Stomach (tissue), 4 donors: Measurements from ENCODE around the gene BTF3L4.

Source experiments
- EP300 ChIP-seq: sonication (generic); formaldehyde crosslinking; IDR thresholded peaks from one replicate; pipeline ENCODE4 v1.6.1; 2017; ENCODE audit warnings: antibody characterized with exemption
- POLR2A ChIP-seq, 4 donors: fragments of 450-650 bp; IDR thresholded peaks; one replicate each; pipeline ENCODE4 v1.6.1; 2016; ENCODE audit warnings: antibody characterized with exemption in 4 of 4, control low read depth in 2 of 4, mild to moderate bottlenecking in 1 of 4, moderate library complexity in 1 of 4
- TF ChIP-seq, protein P1 (sequence below), 7 experiments: fragments of 450-650 bp in 4 of 7; fragments of 200-600 bp in 3 of 7; sonication (generic) in 3 of 7; IDR thresholded peaks; one replicate each; pipeline ENCODE4 v1.5.1; 2016 to 2019; ENCODE audit warnings: antibody characterized with exemption in 7 of 7, control low read depth in 2 of 7, mild to moderate bottlenecking in 1 of 7

DNA sequence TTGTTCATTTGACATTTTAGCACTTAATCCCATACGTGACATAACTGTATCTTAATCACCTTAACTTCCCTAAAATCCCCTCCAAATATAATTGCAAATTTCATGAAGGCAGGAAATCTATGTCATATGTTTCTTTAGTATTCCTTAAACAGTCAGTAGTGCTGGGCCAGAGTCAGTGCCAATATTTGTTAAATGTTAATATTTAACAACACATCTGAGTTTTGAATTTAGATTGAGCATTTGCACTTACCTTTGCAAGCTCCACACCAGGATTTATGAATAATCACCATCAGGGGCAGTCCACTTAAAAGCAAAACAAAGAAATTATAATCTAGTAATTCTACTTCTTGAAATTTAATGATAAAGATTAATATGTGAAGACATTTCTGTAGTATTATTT is 27.8 kb upstream of the BTF3L4 start:
- TF ChIP-seq POLR2A (IDR thresholded peaks at IDR 0.05) (no peak), EP300 (no peak)
- TF ChIP-seq, protein P1, sequence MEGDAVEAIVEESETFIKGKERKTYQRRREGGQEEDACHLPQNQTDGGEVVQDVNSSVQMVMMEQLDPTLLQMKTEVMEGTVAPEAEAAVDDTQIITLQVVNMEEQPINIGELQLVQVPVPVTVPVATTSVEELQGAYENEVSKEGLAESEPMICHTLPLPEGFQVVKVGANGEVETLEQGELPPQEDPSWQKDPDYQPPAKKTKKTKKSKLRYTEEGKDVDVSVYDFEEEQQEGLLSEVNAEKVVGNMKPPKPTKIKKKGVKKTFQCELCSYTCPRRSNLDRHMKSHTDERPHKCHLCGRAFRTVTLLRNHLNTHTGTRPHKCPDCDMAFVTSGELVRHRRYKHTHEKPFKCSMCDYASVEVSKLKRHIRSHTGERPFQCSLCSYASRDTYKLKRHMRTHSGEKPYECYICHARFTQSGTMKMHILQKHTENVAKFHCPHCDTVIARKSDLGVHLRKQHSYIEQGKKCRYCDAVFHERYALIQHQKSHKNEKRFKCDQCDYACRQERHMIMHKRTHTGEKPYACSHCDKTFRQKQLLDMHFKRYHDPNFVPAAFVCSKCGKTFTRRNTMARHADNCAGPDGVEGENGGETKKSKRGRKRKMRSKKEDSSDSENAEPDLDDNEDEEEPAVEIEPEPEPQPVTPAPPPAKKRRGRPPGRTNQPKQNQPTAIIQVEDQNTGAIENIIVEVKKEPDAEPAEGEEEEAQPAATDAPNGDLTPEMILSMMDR (IDR thresholded peaks at IDR 0.05): no peak
